Motor neuron (in vitro differentiated cells): ENCODE results near the gene TMEM205. TPM values are rescaled to one million over a fixed set of nuclear protein-coding genes. Genes with fewer than 3 reads are reported as not detected.
"Not testable (repeated sequence)": the region's sequence is repeated elsewhere in the genome, so short reads cannot be mapped to it uniquely, and the experiment has no call there.

ENCODE experiments used
- ATAC-seq, 8 experiments: fragments of 200-7000 bp; cut with Tn5 transposase; replicated peaks in 6 of 8; 2 replicates each; pipeline ENCODE4 v1.8.0; 2021; ENCODE audit warnings: mild to moderate bottlenecking in 8 of 8, moderate library complexity in 8 of 8
- H3K27ac ChIP-seq, 2 donors: fragments of 250-450 bp; sonication (Bioruptor Pico); 2 replicates each; pipeline ENCODE4 v1.9.0; 2021; ENCODE audit warnings: antibody characterized with exemption in 2 of 2, mild to moderate bottlenecking in 2 of 2, moderate library complexity in 1 of 2
- H3K4me1 ChIP-seq, 2 donors: fragments of 250-450 bp; sonication (Bioruptor Pico); replicated peaks in 1 of 2; 2 replicates each; pipeline ENCODE4 v1.6.1; 2021; ENCODE audit warnings: antibody characterized with exemption in 2 of 2, mild to moderate bottlenecking in 2 of 2, moderate library complexity in 1 of 2
- H3K4me3 ChIP-seq, 5 donors: fragments of 250-450 bp; sonication (Bioruptor Pico); 2 replicates each; pipeline ENCODE4 v1.9.0; 2021; ENCODE audit warnings: antibody characterized with exemption in 5 of 5, mild to moderate bottlenecking in 5 of 5, moderate library complexity in 4 of 5
- WGBS, 10 experiments: fragments of 450-650 bp; shearing (Covaris generic); methylation state at CpG; one replicate each; pipeline ENCODE4 v1.0.0; 2022; 5-methylcytosine and 5-hydroxymethylcytosine counted together
- in situ Hi-C, 9 experiments: fragments of 400-800 bp; cut with MboI; loops; one replicate each; pipeline ENCODE4 v1.15.0; 2021; ENCODE audit warnings: low sequenced_read_pairs in 9 of 9, low pct_unique_long_range_greater_than_20kb in 2 of 9; ENCODE audit not compliant: unreplicated experiment in 9 of 9
- total RNA-seq, 8 experiments: library from RNA; unstranded; fragments of 300-600 nt; gene quantifications; 2 replicates each; pipeline versions ENCODE4 v1.2.3 to v1.2.4, GENCODE V29; 2022

The TMEM205 gene
- total RNA-seq, 8 experiments from 2014 or later: 72.1 to 148 (median 92.9) TPM

- ATAC-seq: no peak
- WGBS, 10 experiments: 0 to 40% (median 25%) methylated on average over 1 to 5 of the region's 15 CpGs; no CpG with 5 or more reads in 6 of the 10 experiments
- peaks cover 7 to 9% of the 10 kb centered on the region in 2 donors for H3K4me1 ChIP-seq
- no peak overlapping the region for H3K27ac ChIP-seq
- H3K4me3 ChIP-seq: peak overlapping the region; percentile 50 to 92 (median 72)
- in situ Hi-C loops: no loop called here
Observed at GRCh38 chr19:11345122-11345803, 805 bp downstream of the TMEM205 start.

- WGBS, 10 experiments: 64 to 100% (median 87%) methylated on average over 2 to 3 of the region's 3 CpGs; no CpG with 5 or more reads in 4 of the 10 experiments
- in situ Hi-C loops: no loop called here
- ATAC-seq: no peak
- Histone ChIP-seq H3K27ac (no peak overlapping the region), H3K4me3 (no peak overlapping the region), H3K4me1 (peaks cover 16 to 18% of the 10 kb centered on the region in 2 donors)
Observed at GRCh38 chr19:11342429-11342828, 3.6 kb downstream of the TMEM205 start.

GRCh38 chr19:11340099-11340467 is 6.0 kb downstream of the TMEM205 start:
- peak overlapping the region in 4 of 5 donors; percentile 53 to 68 (median 58) for H3K4me3 ChIP-seq
- ATAC-seq: not testable (repeated sequence)

GRCh38 chr19:11339254-11340098 is 6.6 kb downstream of the TMEM205 start, which contains the start of gene RAB3D:
Gene RAB3D, minus strand, starts transcription at chr19:11339657. Its CDS starts 2,258 bp downstream, at chr19:11337399.
- WGBS, 10 experiments: 8 to 65% (median 12%) methylated on average over 2 to 5 of the region's 53 CpGs; no CpG with 5 or more reads in 7 of the 10 experiments

More at GRCh38 chr19:11340099-11340467, 6.0 kb downstream of the TMEM205 start:
- 20 to 100% (median 87%) methylated on average over 1 to 6 of the region's 8 CpGs; no CpG with 5 or more reads in 4 of the 10 experiments for WGBS, 10 experiments
- in situ Hi-C loops, H3K27ac ChIP-seq: not testable (repeated sequence)
- peaks cover 10 to 17% of the 10 kb centered on the region in 2 donors for H3K4me1 ChIP-seq

GRCh38 chr19:11338569-11339253 is 7.4 kb downstream of the TMEM205 start:
- ATAC-seq: peak in 3 of 8 experiments; percentile 44 to 47 (median 46)
- H3K27ac ChIP-seq: peak overlapping the region in 1 of 2 donors; percentile 46
- peaks cover 7 to 11% of the 10 kb centered on the region in 2 donors for H3K4me1 ChIP-seq
- WGBS, 10 experiments: 12 to 70% (median 22%) methylated on average over 1 to 11 of the region's 21 CpGs; no CpG with 5 or more reads in 4 of the 10 experiments
- H3K4me3 ChIP-seq: peak overlapping the region; percentile 51 to 68 (median 55)
- in situ Hi-C loops: no loop called here

More at GRCh38 chr19:11339254-11340098, 6.6 kb downstream of the TMEM205 start, which contains the start of gene RAB3D:
- H3K4me1 ChIP-seq: peaks cover 7 to 13% of the 10 kb centered on the region in 2 donors
- ATAC-seq: peak; percentile 86 to 95 (median 94)
- peak within 1 kb of the TSS; percentile 51 to 68 (median 55) for H3K4me3 ChIP-seq
- in situ Hi-C loops: no loop called here
- peak within 1 kb of the TSS; percentile 28 to 46 for H3K27ac ChIP-seq

- Histone ChIP-seq H3K27ac (no peak overlapping the region), H3K4me1 (peaks cover 7 to 11% of the 10 kb centered on the region in 2 donors), H3K4me3 (no peak overlapping the region)
- no peak for ATAC-seq
- in situ Hi-C loops: no loop called here
- 62 to 100% (median 92%) methylated on average over 1 to 4 of the region's 7 CpGs; no CpG with 5 or more reads in 5 of the 10 experiments for WGBS, 10 experiments
Observed at GRCh38 chr19:11338121-11338520, 7.9 kb downstream of the TMEM205 start.

GRCh38 chr19:11337080-11337479 is 9.0 kb downstream of the TMEM205 start:
- no peak for ATAC-seq
- WGBS, 10 experiments: 83 to 100% (median 96%) methylated on average over 1 to 9 of the region's 14 CpGs; no CpG with 5 or more reads in 3 of the 10 experiments
- no peak overlapping the region for H3K4me3 ChIP-seq
- no peak overlapping the region for H3K27ac ChIP-seq
- H3K4me1 ChIP-seq: peaks cover 7 to 11% of the 10 kb centered on the region in 2 donors
- in situ Hi-C loops: no loop called here

- in situ Hi-C loops: no loop called here
- ATAC-seq: no peak
- peaks cover 7 to 11% of the 10 kb centered on the region in 2 donors for H3K4me1 ChIP-seq
- H3K4me3 ChIP-seq: no peak overlapping the region
- no peak overlapping the region for H3K27ac ChIP-seq
- WGBS, 10 experiments: 90 to 100% (median 98%) methylated on average over 1 to 12 of the region's 17 CpGs; no CpG with 5 or more reads in 4 of the 10 experiments
Observed at GRCh38 chr19:11335449-11336146, 10.5 kb downstream of the TMEM205 start.

GRCh38 chr19:11333838-11334237 is 12.2 kb downstream of the TMEM205 start:
- ATAC-seq: peak in 2 of 8 experiments; percentile 19 to 22
- H3K27ac ChIP-seq, in situ Hi-C loops, H3K4me3 ChIP-seq: not testable (repeated sequence)
- peaks cover 7 to 10% of the 10 kb centered on the region in 2 donors for H3K4me1 ChIP-seq
- WGBS, 10 experiments: 56 to 92% (median 71%) methylated on average over 1 to 6 of the region's 9 CpGs; no CpG with 5 or more reads in 1 of the 10 experiments

GRCh38 chr19:11332822-11333221 is 13.2 kb downstream of the TMEM205 start:
- H3K4me3 ChIP-seq: no peak overlapping the region
- no peaks in the 10 kb centered on the region for H3K4me1 ChIP-seq
- in situ Hi-C loops: no loop called here
- ATAC-seq: no peak
- 67 to 100% (median 86%) methylated on average over 1 to 5 of the region's 5 CpGs; no CpG with 5 or more reads in 2 of the 10 experiments for WGBS, 10 experiments
- no peak overlapping the region for H3K27ac ChIP-seq

GRCh38 chr19:11331502-11331901 is 14.6 kb downstream of the TMEM205 start:
- no peak for ATAC-seq
- WGBS, 10 experiments: 38 to 100% (median 90%) methylated on average over 1 to 4 of the region's 4 CpGs; no CpG with 5 or more reads in 2 of the 10 experiments
- H3K27ac ChIP-seq: no peak overlapping the region
- in situ Hi-C loops: no loop called here
- H3K4me1 ChIP-seq: no peaks in the 10 kb centered on the region
- H3K4me3 ChIP-seq: no peak overlapping the region

- Histone ChIP-seq H3K4me1 (no peaks in the 10 kb centered on the region), H3K4me3 (no peak overlapping the region), H3K27ac (peak overlapping the region in 1 of 2 donors; percentile 19)
- peak in 3 of 8 experiments; percentile 29 to 75 (median 72) for ATAC-seq
- WGBS, 10 experiments: 17 to 100% (median 17%) methylated on average over 1 to 2 of the region's 4 CpGs; no CpG with 5 or more reads in 7 of the 10 experiments
- in situ Hi-C loops: no loop called here
Observed at GRCh38 chr19:11330127-11330526, 15.9 kb downstream of the TMEM205 start.
